ENCODE measurements around the gene DCTN4.
"Not testable (repeated sequence)": the region's sequence is repeated elsewhere in the genome, so short reads cannot be mapped to it uniquely, and the experiment has no call there.

The DCTN4 gene

GRCh38 chr5:150758531-150759333, at the start of gene DCTN4:
Gene DCTN4, minus strand, starts transcription at chr5:150759017. Its CDS starts 24 bp downstream, at chr5:150758993.
- no peak within 1 kb of the TSS for H3K27ac Mint-ChIP-seq
- CTCF ChIA-PET, result interaction anchor here (0.8 to 1.6 kb wide), 3 partner anchors 20 to 58 kb away, joined by 3 to 7 read pairs (median 3); partner anchors contain the start of genes RBM22 and SMIM3
- H3K4me3 Mint-ChIP-seq, result no peak within 1 kb of the TSS

GRCh38 chr5:150804388-150804787, 45.6 kb upstream of the DCTN4 start:
- Mint-ChIP-seq H3K4me3 (no peak overlapping the region), H3K4me1 (peaks cover 12% of the 10 kb centered on the region), H3K27me3 (peaks cover 3% of the 10 kb centered on the region), H3K27ac (no peak overlapping the region), H3K9me3 (no peaks in the 10 kb centered on the region), H3K36me3 (no peaks in the 10 kb centered on the region)
- DNase-seq, result no peak
- CTCF ChIA-PET, result interaction anchor here (0.7 to 2.9 kb wide), 3 partner anchors 42 to 345 kb away, joined by 3 to 13 read pairs (median 4); partner anchors contain the start of gene IRGM

More at GRCh38 chr5:150758531-150759333, at the start of gene DCTN4:
- DNase-seq, result peak; percentile 95
- no peaks in the 10 kb centered on the region for H3K9me3 Mint-ChIP-seq
- peaks cover 13% of the 10 kb centered on the region for H3K4me1 Mint-ChIP-seq
- no peaks in the 10 kb centered on the region for H3K27me3 Mint-ChIP-seq
- peaks cover 28% of the 10 kb centered on the region for H3K36me3 Mint-ChIP-seq

DNA sequence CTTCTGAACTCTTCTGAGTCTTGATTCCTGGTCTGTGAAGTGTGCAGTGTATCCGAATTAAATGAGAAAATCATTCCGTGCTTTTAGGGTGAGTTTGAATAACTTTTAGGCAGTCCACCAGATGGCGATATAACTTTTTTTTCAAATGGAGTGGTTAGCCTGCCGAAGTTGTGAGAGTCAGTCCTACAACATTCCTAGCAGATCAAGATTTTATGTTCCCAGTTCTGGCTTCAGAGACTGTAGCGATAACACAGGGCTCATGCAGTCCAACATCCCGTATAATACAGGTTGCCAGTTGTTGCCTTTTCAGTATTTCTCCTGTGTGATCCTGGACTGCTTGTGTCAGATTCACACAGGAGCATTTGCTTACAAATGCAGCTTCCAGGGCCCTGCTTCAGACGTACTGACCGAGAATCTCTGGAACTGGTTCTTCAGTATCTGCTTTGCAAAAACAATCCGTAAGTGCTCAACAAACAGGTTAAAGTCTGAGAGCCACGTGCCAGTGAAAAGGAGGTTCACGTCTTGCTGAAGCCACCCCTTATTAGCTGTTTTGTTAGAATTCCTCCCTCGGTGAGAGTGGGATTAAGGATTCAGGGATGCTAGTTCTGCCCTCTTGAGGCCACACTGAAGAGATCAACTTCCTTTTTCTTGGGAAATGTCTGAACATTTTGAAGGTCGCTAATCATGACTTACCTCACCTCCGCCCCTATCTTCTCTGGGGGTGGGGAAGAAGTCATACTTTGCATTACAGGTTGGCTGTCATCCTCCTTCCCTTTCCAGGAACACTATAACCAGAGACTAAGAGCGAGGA, 42.5 kb upstream of the DCTN4 start:
- CTCF ChIA-PET, result interaction anchor here (0.8 to 3.2 kb wide), 18 partner anchors 8 to 473 kb away, joined by 3 to 58 read pairs (median 4); partner anchors contain the start of genes IRGM, RBM22 and SMIM3
- no peak overlapping the region for H3K4me3 Mint-ChIP-seq
- H3K4me1 Mint-ChIP-seq, result peaks cover 12% of the 10 kb centered on the region
- DNase-seq, result no peak
- no peak overlapping the region for H3K27ac Mint-ChIP-seq
- H3K9me3 Mint-ChIP-seq, result no peaks in the 10 kb centered on the region
- H3K27me3 Mint-ChIP-seq, result no peaks in the 10 kb centered on the region
- H3K36me3 Mint-ChIP-seq, result peaks cover 9% of the 10 kb centered on the region

GRCh38 chr5:150797384-150797783, 38.6 kb upstream of the DCTN4 start:
- no peaks in the 10 kb centered on the region for H3K27me3 Mint-ChIP-seq

GRCh38 chr5:150794927-150795326, 36.1 kb upstream of the DCTN4 start:
- CTCF ChIA-PET, result interaction anchor here (1.1 to 2.0 kb wide), 2 partner anchors 8 to 16 kb away, joined by 3 to 7 read pairs; partner anchors contain the start of gene SMIM3
- Mint-ChIP-seq H3K4me3 (no peak overlapping the region), H3K9me3 (peaks cover 4% of the 10 kb centered on the region), H3K4me1 (peaks cover 17% of the 10 kb centered on the region), H3K36me3 (peaks cover 29% of the 10 kb centered on the region), H3K27ac (no peak overlapping the region), H3K27me3 (no peaks in the 10 kb centered on the region)
- no peak for DNase-seq

More at GRCh38 chr5:150797384-150797783, 38.6 kb upstream of the DCTN4 start:
- Mint-ChIP-seq H3K27ac (no peak overlapping the region), H3K4me3 (no peak overlapping the region), H3K36me3 (peaks cover 23% of the 10 kb centered on the region), H3K4me1 (peaks cover 12% of the 10 kb centered on the region), H3K9me3 (peaks cover 4% of the 10 kb centered on the region)
- CTCF ChIA-PET, result no interaction called here
- DNase-seq, result no peak

DNA sequence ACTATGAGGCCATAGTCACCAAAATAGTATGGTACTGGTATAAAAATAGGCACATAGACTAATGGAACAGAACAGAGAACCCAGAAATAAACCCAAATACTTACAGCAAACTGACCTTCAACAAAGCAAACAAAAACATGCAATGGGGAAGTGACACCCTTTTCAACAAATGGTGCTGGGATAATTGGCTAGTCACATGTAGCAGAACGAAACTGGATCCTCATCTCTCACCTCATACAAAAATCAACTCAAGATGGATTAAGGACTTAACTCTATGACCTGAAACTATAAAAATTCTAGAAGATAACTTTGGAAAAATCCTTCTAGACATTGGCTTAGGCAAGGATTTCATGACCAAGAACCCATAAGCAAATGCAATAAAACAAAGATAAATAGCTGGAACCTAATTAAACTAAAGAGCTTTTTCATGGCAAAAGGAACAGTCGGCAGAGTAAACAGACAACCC, 34.6 kb upstream of the DCTN4 start:
- CTCF ChIA-PET, H3K27ac Mint-ChIP-seq, H3K9me3 Mint-ChIP-seq, H3K4me3 Mint-ChIP-seq, H3K27me3 Mint-ChIP-seq, DNase-seq: not testable (repeated sequence)
- Mint-ChIP-seq H3K36me3 (peaks cover 33% of the 10 kb centered on the region), H3K4me1 (peaks cover 31% of the 10 kb centered on the region)

- H3K4me3 Mint-ChIP-seq, result no peak overlapping the region
Measured at GRCh38 chr5:150791536-150791935, 32.7 kb upstream of the DCTN4 start.

GRCh38 chr5:150789943-150790611, 31.3 kb upstream of the DCTN4 start:
- H3K4me1 Mint-ChIP-seq, result peaks cover 55% of the 10 kb centered on the region
- no peaks in the 10 kb centered on the region for H3K27me3 Mint-ChIP-seq
- peaks cover 10% of the 10 kb centered on the region for H3K9me3 Mint-ChIP-seq
- peak overlapping the region; percentile 80 for H3K27ac Mint-ChIP-seq
- peaks cover 34% of the 10 kb centered on the region for H3K36me3 Mint-ChIP-seq
- peak; percentile 74 for DNase-seq
- peak overlapping the region; percentile 31 for H3K4me3 Mint-ChIP-seq
- CTCF ChIA-PET, result interaction anchor here (0.8 to 2.3 kb wide), 6 partner anchors 9 to 89 kb away, joined by 3 to 10 read pairs (median 6); partner anchors contain the start of genes IRGM, RBM22 and SMIM3

More at GRCh38 chr5:150791536-150791935, 32.7 kb upstream of the DCTN4 start:
- Mint-ChIP-seq H3K9me3 (peaks cover 4% of the 10 kb centered on the region), H3K27me3 (no peaks in the 10 kb centered on the region), H3K36me3 (peaks cover 34% of the 10 kb centered on the region), H3K4me1 (peaks cover 47% of the 10 kb centered on the region), H3K27ac (no peak overlapping the region)
- DNase-seq, result no peak
- CTCF ChIA-PET, result interaction anchor here (1.1 to 1.7 kb wide), 4 partner anchors 9 to 91 kb away, joined by 3 to 7 read pairs (median 3); partner anchors contain the start of gene RBM22

DNA sequence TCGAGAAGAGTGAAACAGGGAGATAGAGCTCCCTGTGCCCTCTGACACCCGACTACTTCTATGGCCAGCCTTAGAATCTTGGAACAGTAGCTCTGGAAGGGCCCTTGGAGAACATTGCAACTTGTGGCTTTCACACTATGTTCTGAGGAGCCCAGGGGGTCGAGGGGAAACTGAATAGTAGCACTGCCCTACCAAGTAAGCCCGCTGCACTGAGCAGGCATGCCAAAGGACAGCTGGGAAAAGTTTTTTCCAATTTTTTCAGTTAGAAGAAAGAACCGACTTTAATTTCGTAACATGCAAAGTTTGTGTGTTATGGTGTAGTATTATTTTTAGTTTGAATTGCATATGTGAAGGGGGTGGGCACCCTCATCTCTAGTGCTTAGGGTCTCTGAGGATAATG, 30.6 kb upstream of the DCTN4 start:
- DNase-seq, result no peak

DNA sequence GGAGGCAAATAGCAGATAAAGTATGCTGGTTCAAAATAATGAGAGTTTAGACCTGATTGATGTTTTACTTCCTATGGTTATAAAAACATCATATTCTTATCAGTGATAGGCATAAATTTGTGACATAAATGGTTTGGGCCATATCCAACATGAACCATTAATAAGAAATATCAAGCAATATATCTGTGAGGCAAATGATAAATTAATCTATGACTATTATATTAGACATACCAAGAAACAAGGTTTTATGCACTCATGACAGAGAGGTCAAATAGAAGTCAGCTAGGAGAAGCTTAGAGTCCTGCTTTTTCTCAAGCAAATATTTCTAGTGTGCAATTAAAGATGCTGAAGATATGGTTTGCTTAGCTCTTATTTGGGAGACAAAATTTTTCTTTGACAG, 30.2 kb upstream of the DCTN4 start:
- CTCF ChIA-PET, result interaction anchor here (1.3 to 2.3 kb wide), 3 partner anchors 8 to 12 kb away, joined by 4 to 10 read pairs (median 10); partner anchors contain the start of gene SMIM3

More for the DNA sequence above, 30.6 kb upstream of the DCTN4 start:
- Mint-ChIP-seq H3K4me1 (peaks cover 60% of the 10 kb centered on the region), H3K27me3 (no peaks in the 10 kb centered on the region), H3K27ac (peak overlapping the region; percentile 80), H3K36me3 (peaks cover 36% of the 10 kb centered on the region), H3K9me3 (peaks cover 10% of the 10 kb centered on the region), H3K4me3 (peak overlapping the region; percentile 31)
- CTCF ChIA-PET, result interaction anchor here (0.8 to 2.3 kb wide), 6 partner anchors 9 to 89 kb away, joined by 3 to 10 read pairs (median 6); partner anchors contain the start of genes IRGM, RBM22 and SMIM3

GRCh38 chr5:150787656-150788055, 28.8 kb upstream of the DCTN4 start:
- Mint-ChIP-seq H3K9me3 (peaks cover 5% of the 10 kb centered on the region), H3K36me3 (peaks cover 30% of the 10 kb centered on the region), H3K4me1 (peaks cover 77% of the 10 kb centered on the region), H3K4me3 (no peak overlapping the region), H3K27me3 (no peaks in the 10 kb centered on the region), H3K27ac (no peak overlapping the region)
- CTCF ChIA-PET, result interaction anchor here (0.7 to 2.1 kb wide), 6 partner anchors 8 to 87 kb away, joined by 3 to 13 read pairs (median 6); partner anchors contain the start of genes IRGM, RBM22 and SMIM3
- DNase-seq, result no peak

More for the DNA sequence above, 30.2 kb upstream of the DCTN4 start:
- Mint-ChIP-seq H3K27me3 (no peaks in the 10 kb centered on the region), H3K36me3 (peaks cover 39% of the 10 kb centered on the region), H3K4me3 (no peak overlapping the region), H3K4me1 (peaks cover 64% of the 10 kb centered on the region), H3K27ac (no peak overlapping the region), H3K9me3 (peaks cover 9% of the 10 kb centered on the region)
- no peak for DNase-seq

GRCh38 chr5:150786876-150787275, 28.1 kb upstream of the DCTN4 start:
- H3K4me3 Mint-ChIP-seq, result no peak overlapping the region
- peaks cover 29% of the 10 kb centered on the region for H3K36me3 Mint-ChIP-seq
- CTCF ChIA-PET, result interaction anchor here (0.7 to 2.1 kb wide), 6 partner anchors 8 to 86 kb away, joined by 3 to 13 read pairs (median 6); partner anchors contain the start of genes IRGM, RBM22 and SMIM3
- H3K27ac Mint-ChIP-seq, result no peak overlapping the region
- no peaks in the 10 kb centered on the region for H3K27me3 Mint-ChIP-seq
- H3K4me1 Mint-ChIP-seq, result peaks cover 84% of the 10 kb centered on the region
- DNase-seq, result no peak
- peaks cover 5% of the 10 kb centered on the region for H3K9me3 Mint-ChIP-seq

DNA sequence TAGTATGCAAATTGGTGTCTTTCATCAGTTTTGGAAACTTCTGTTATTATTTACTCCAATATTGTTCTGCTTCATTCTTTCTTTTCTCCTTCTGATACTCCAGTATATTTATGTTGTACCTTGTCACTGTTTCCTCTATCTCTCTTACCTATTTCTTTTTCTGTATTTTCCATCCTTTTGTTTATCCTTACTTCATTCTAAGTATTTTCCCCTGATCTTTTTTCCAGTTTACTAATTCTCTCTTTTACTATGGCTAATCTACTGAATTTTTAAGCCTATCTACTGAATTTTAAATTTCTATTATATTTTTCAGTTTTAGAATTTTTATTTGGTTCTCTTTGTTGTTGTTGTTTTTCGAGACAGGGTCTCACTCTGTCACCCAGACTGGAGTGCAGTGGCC, 27.1 kb upstream of the DCTN4 start:
- Mint-ChIP-seq H3K27me3 (no peaks in the 10 kb centered on the region), H3K4me1 (peaks cover 87% of the 10 kb centered on the region)

More for the DNA sequence above, 27.1 kb upstream of the DCTN4 start:
- Mint-ChIP-seq H3K9me3 (peaks cover 5% of the 10 kb centered on the region), H3K36me3 (peaks cover 34% of the 10 kb centered on the region), H3K27ac (no peak overlapping the region), H3K4me3 (no peak overlapping the region)
- no peak for DNase-seq
- CTCF ChIA-PET, result interaction anchor here (2.1 kb wide), 2 partner anchors 10 to 15 kb away, joined by 7 to 13 read pairs; no protein-coding TSS in a partner anchor
